Measurements from ENCODE around the gene MYO5B. TPM values are rescaled to one million over a fixed set of nuclear protein-coding genes. Genes with fewer than 3 reads are reported as not detected.

The MYO5B gene
- total RNA-seq, 4 donors from 2014 or later = 0.05 to 0.60 (median 0.35) TPM

GRCh38 chr18:50126471-50126870 is 68.5 kb downstream of the MYO5B start:
- ATAC-seq = no peak
- Histone ChIP-seq H3K27me3 (no peaks in the 10 kb centered on the region), H3K4me1 (no peaks in the 10 kb centered on the region), H3K36me3 (no peaks in the 10 kb centered on the region), H3K4me3 (no peak overlapping the region), H3K27ac (no peak overlapping the region), H3K9me3 (no peaks in the 10 kb centered on the region)
- in situ Hi-C loops (cut with MboI; ENCODE audit: low sequenced_read_pairs in 4 of 4) = no loop called here
- TF ChIP-seq POLR2A (IDR thresholded peaks at IDR 0.05) (no peak), CTCF (IDR thresholded peaks at IDR 0.05 in 4 of 5, conservative IDR thresholded peaks at IDR 0.05 in 1 of 5) (no peak)
- intact Hi-C loops (cut with DNase I; ENCODE audit: low total_unique reads) = no loop called here
- no peak for DNase-seq

GRCh38 chr18:50125456-50125855 is 69.5 kb downstream of the MYO5B start:
- no peaks in the 10 kb centered on the region for H3K27me3 ChIP-seq
- DNase-seq (no peak), ATAC-seq (no peak)
- no peaks in the 10 kb centered on the region for H3K9me3 ChIP-seq
- H3K36me3 ChIP-seq = no peaks in the 10 kb centered on the region
- H3K27ac ChIP-seq = no peak overlapping the region
- in situ Hi-C loops (cut with MboI; ENCODE audit: low sequenced_read_pairs in 4 of 4) = no loop called here
- intact Hi-C loops (cut with DNase I; ENCODE audit: low total_unique reads) = no loop called here
- no peaks in the 10 kb centered on the region for H3K4me1 ChIP-seq
- TF ChIP-seq CTCF (IDR thresholded peaks at IDR 0.05 in 4 of 5, conservative IDR thresholded peaks at IDR 0.05 in 1 of 5) (no peak), POLR2A (IDR thresholded peaks at IDR 0.05) (no peak)
- no peak overlapping the region for H3K4me3 ChIP-seq

- in situ Hi-C loops (cut with MboI; ENCODE audit: low sequenced_read_pairs in 4 of 4) (no loop called here), intact Hi-C loops (cut with DNase I; ENCODE audit: low total_unique reads) (no loop called here)
- Histone ChIP-seq H3K36me3 (no peaks in the 10 kb centered on the region), H3K4me1 (no peaks in the 10 kb centered on the region), H3K27me3 (no peaks in the 10 kb centered on the region), H3K27ac (no peak overlapping the region), H3K4me3 (no peak overlapping the region), H3K9me3 (no peaks in the 10 kb centered on the region)
- no peak for DNase-seq
- ATAC-seq = no peak
- TF ChIP-seq CTCF (IDR thresholded peaks at IDR 0.05 in 4 of 5, conservative IDR thresholded peaks at IDR 0.05 in 1 of 5) (no peak), POLR2A (IDR thresholded peaks at IDR 0.05) (no peak)
Measured at GRCh38 chr18:50119296-50119695, 75.7 kb downstream of the MYO5B start.

GRCh38 chr18:50117863-50118262 is 77.1 kb downstream of the MYO5B start:
- TF ChIP-seq POLR2A (IDR thresholded peaks at IDR 0.05) (no peak), CTCF (IDR thresholded peaks at IDR 0.05 in 4 of 5, conservative IDR thresholded peaks at IDR 0.05 in 1 of 5) (no peak)
- in situ Hi-C loops (cut with MboI; ENCODE audit: low sequenced_read_pairs in 4 of 4) (no loop called here), intact Hi-C loops (cut with DNase I; ENCODE audit: low total_unique reads) (no loop called here)

GRCh38 chr18:50115095-50115494 is 79.9 kb downstream of the MYO5B start:
- in situ Hi-C loops (cut with MboI; ENCODE audit: low sequenced_read_pairs in 4 of 4) (no loop called here), intact Hi-C loops (cut with DNase I; ENCODE audit: low total_unique reads) (no loop called here)
- TF ChIP-seq POLR2A (IDR thresholded peaks at IDR 0.05) = no peak
- TF ChIP-seq CTCF (IDR thresholded peaks at IDR 0.05 in 4 of 5, conservative IDR thresholded peaks at IDR 0.05 in 1 of 5) = no peak
- Histone ChIP-seq H3K27me3 (no peaks in the 10 kb centered on the region), H3K27ac (no peak overlapping the region), H3K9me3 (no peaks in the 10 kb centered on the region), H3K4me3 (no peak overlapping the region), H3K4me1 (no peaks in the 10 kb centered on the region), H3K36me3 (no peaks in the 10 kb centered on the region)
- DNase-seq (no peak), ATAC-seq (no peak)

More at GRCh38 chr18:50117863-50118262, 77.1 kb downstream of the MYO5B start:
- ATAC-seq (no peak), DNase-seq (no peak)
- Histone ChIP-seq H3K27ac (no peak overlapping the region), H3K36me3 (no peaks in the 10 kb centered on the region), H3K4me3 (no peak overlapping the region), H3K27me3 (no peaks in the 10 kb centered on the region), H3K4me1 (no peaks in the 10 kb centered on the region), H3K9me3 (no peaks in the 10 kb centered on the region)
